Muscle of leg (tissue), 11 donors: ENCODE data around the gene ZDHHC5. TPM values are rescaled to one million over a fixed set of nuclear protein-coding genes. Genes with fewer than 3 reads are reported as not detected.
"Not testable (repeated sequence)": the region's sequence is repeated elsewhere in the genome, so short reads cannot be mapped to it uniquely, and the experiment has no call there.

ENCODE experiments used
- DNase-seq: peaks from one replicate; pipeline ENCODE4 v3.0.0; 2013
- H3K27ac ChIP-seq: one replicate; pipeline ENCODE4 v1.5.1; 2013; ENCODE audit warnings: mild to moderate bottlenecking, low read length, control low read depth
- H3K27me3 ChIP-seq: one replicate; pipeline ENCODE4 v1.6.1; 2013; ENCODE audit warnings: low read length; ENCODE audit not compliant: control insufficient read depth, insufficient read depth
- H3K36me3 ChIP-seq: one replicate; pipeline ENCODE4 v1.6.1; 2013; ENCODE audit warnings: low read length; ENCODE audit not compliant: control insufficient read depth, insufficient read depth
- H3K4me1 ChIP-seq: one replicate; pipeline ENCODE4 v1.6.1; 2013; ENCODE audit warnings: low read length; ENCODE audit not compliant: control insufficient read depth, insufficient read depth
- H3K4me3 ChIP-seq: one replicate; pipeline ENCODE4 v1.5.1; 2013; ENCODE audit warnings: low read length, control low read depth
- H3K9me3 ChIP-seq: replicated peaks from 2 replicates; pipeline ENCODE4 v1.6.1; 2013; ENCODE audit warnings: low read depth, low read length; ENCODE audit not compliant: control insufficient read depth
- WGBS: methylation state at CpG from one replicate; pipeline ENCODE4 v1.1.5; 2013; ENCODE audit warnings: missing lambda C conversion rate; ENCODE audit not compliant: insufficient coverage; 5-methylcytosine and 5-hydroxymethylcytosine counted together
- polyA plus RNA-seq, 8 donors: library from polyadenylated mRNA; unstranded; fragments of 120-200 nt; gene quantifications; one replicate each; pipeline versions ENCODE4 v1.2.1 to v1.2.3, GENCODE V29; 2013; ENCODE audit warnings: inconsistent platforms in 1 of 8, low replicate concordance in 1 of 8; ENCODE audit not compliant: insufficient read length in 8 of 8, insufficient read depth in 1 of 8
- total RNA-seq: library from RNA; stranded (reverse); fragments of 120-200 nt; gene quantifications from one replicate; pipeline ENCODE4 v1.2.4, GENCODE V29; 2013

Gene ZDHHC5
- total and polyA plus RNA-seq, 9 donors: 13.5 to 40.3 (median 31.7) TPM

DNA sequence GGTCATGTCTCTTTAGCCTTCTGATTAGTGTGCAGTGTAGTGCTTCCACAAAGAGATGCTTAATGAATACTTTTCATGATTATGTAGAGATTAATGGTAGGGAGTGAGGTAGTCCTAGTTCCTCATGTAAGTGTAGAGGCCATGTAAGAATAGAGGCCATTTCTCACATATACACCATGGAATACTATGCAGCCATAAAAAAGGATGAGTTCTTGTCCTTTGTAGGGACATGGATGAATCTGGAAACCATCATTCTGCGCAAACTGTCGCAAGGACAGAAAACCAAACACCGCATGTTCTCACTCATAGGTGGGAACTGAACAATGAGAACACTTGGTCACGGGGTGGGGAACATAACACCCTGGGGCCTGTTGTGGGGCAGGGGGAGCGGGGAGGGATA, 22.6 kb downstream of the ZDHHC5 start:
- peaks cover 66% of the 10 kb centered on the region for H3K36me3 ChIP-seq
- not testable (repeated sequence) for H3K4me3 ChIP-seq, H3K9me3 ChIP-seq, DNase-seq, H3K4me1 ChIP-seq, H3K27me3 ChIP-seq, H3K27ac ChIP-seq
- 100% methylated on average over 3 of the region's 5 CpGs for WGBS

DNA sequence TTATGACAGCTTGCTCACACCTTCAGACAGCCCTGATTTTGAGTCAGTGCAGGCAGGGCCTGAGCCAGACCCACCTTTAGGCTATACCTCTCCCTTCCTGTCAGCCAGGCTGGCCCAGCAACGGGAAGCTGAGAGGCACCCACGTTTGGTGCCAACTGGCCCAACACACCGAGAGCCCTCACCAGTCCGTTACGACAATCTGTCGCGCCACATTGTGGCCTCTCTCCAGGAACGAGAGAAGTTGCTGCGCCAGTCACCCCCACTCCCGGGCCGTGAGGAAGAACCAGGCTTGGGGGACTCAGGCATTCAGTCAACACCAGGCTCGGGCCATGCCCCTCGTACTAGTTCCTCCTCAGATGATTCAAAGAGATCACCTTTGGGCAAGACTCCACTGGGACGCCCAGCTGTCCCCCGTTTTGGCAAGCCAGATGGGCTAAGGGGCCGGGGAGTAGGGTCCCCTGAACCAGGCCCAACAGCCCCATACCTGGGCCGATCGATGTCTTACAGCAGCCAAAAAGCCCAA, 31.0 kb downstream of the ZDHHC5 start:
- H3K27me3 ChIP-seq: no peaks in the 10 kb centered on the region
- H3K9me3 ChIP-seq: no peaks in the 10 kb centered on the region
- H3K4me1 ChIP-seq: no peaks in the 10 kb centered on the region
- no peak overlapping the region for H3K4me3 ChIP-seq
- 88% methylated on average over 16 of the region's 18 CpGs for WGBS
- DNase-seq: no peak
- peaks cover 70% of the 10 kb centered on the region for H3K36me3 ChIP-seq
- H3K27ac ChIP-seq: no peak overlapping the region

DNA sequence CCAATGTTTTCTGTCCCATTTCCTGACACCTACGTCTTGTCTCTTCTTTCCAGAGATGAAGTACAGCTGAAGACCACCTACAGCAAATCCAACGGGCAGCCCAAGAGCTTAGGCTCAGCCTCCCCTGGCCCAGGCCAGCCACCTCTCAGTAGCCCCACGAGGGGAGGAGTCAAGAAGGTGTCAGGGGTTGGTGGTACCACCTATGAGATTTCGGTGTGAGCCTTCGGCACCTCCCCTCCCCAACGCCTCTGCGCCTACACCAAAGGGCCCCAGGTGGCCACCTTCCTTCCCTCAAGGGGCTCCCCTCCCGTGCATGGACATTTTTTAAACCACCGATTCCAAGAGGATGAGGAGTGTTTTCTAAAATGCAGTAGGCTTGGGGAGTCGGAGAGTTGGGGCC, 31.9 kb downstream of the ZDHHC5 start:
- Histone ChIP-seq H3K4me3 (no peak overlapping the region), H3K27ac (no peak overlapping the region), H3K27me3 (no peaks in the 10 kb centered on the region), H3K4me1 (no peaks in the 10 kb centered on the region), H3K36me3 (peaks cover 71% of the 10 kb centered on the region), H3K9me3 (no peaks in the 10 kb centered on the region)
- WGBS: 47% methylated on average over 2 of the region's 10 CpGs
- no peak for DNase-seq

DNA sequence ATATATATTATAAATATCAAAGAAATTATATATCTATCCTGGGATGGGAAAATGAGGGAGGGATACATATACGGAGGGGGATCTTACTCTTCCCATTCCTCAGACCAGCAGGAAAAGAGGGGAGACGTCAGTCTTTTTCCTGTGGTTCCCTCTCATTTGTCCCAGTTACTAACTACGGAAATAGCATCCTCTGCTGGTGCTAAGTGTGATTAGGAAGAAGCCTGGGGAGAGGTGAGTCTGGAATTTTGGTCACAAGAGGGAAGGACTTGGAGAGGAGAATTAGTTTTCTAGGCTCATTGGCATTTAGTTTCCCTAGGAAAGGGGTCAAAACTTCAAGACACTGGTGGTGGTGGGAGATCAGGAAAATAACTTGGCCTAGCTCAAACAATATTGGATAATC, 32.5 kb downstream of the ZDHHC5 start:
- Histone ChIP-seq H3K27me3 (no peaks in the 10 kb centered on the region), H3K36me3 (peaks cover 68% of the 10 kb centered on the region), H3K27ac (no peak overlapping the region), H3K4me1 (no peaks in the 10 kb centered on the region), H3K4me3 (no peak overlapping the region), H3K9me3 (no peaks in the 10 kb centered on the region)
- no CpG with 5 or more reads among the region's 3 CpGs for WGBS
- no peak for DNase-seq

DNA sequence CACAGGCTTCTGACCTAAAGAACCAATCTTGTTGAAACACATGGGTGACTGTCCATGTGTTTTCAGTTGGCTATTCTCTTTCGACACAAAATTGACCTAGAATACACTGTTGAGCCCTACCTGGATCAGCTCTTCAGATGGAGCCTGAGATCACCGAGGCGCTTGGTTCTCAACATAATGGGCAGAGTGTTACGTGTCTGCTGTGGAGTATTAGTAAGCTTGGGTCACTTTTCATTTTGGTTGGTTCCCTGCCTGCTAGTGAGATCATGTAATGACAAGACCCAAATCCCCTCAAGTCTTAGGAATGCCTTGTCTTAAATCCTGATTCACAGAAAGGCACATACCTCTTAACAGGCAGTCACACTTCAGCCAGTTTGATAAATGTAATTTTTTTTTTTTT, 35.4 kb downstream of the ZDHHC5 start:
- no peak overlapping the region for H3K27ac ChIP-seq
- H3K36me3 ChIP-seq: peaks cover 50% of the 10 kb centered on the region
- no peaks in the 10 kb centered on the region for H3K4me1 ChIP-seq
- WGBS: no CpG with 5 or more reads among the region's 4 CpGs
- no peaks in the 10 kb centered on the region for H3K27me3 ChIP-seq
- H3K4me3 ChIP-seq: no peak overlapping the region
- H3K9me3 ChIP-seq: no peaks in the 10 kb centered on the region
- DNase-seq: no peak

DNA sequence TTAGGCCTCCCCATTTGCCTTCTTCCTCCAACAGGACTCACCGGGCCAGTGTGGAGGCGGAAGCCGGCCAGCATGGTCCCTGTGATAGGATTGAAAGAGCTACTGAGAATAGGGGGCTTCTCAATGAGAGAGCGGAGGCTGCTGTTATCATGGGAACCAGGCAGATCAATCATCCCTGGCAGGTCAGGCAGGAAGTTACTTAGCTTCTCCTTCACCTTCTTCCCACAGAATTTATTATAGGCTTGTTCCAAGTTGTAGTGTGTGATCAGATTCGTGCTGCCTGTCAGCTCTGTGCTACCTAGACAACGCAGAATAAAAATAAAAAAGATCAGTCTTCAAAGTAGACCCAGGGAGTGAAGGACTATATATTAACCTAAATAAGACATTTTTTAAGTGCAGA, 37.0 kb downstream of the ZDHHC5 start:
- H3K9me3 ChIP-seq: no peaks in the 10 kb centered on the region
- WGBS: no CpG with 5 or more reads among the region's 6 CpGs
- peaks cover 36% of the 10 kb centered on the region for H3K36me3 ChIP-seq
- no peak for DNase-seq
- H3K4me1 ChIP-seq: no peaks in the 10 kb centered on the region
- no peaks in the 10 kb centered on the region for H3K27me3 ChIP-seq
- H3K4me3 ChIP-seq: no peak overlapping the region
- H3K27ac ChIP-seq: no peak overlapping the region

DNA sequence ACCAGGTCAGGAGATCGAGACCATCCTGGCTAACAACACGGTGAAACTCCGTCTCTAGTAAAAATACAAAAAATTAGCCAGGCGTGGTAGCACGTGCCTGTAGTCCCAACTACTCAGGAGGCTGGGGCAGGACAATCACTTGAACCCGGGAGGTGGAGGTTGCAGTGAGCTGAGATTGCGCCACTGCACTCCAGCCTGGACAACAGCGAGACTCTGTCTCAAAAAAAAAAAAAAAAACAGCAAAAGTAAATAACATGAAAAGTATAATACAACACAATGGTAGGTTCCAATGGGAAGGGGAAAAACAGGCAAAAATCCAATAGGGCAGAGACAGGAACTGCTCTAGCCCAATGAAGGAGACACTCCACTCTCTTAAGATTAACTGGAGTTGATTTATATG, 37.5 kb downstream of the ZDHHC5 start:
- no CpG with 5 or more reads among the region's 8 CpGs for WGBS
- H3K36me3 ChIP-seq: peaks cover 34% of the 10 kb centered on the region
- not testable (repeated sequence) for H3K27me3 ChIP-seq, H3K4me1 ChIP-seq, H3K27ac ChIP-seq, DNase-seq, H3K9me3 ChIP-seq, H3K4me3 ChIP-seq

DNA sequence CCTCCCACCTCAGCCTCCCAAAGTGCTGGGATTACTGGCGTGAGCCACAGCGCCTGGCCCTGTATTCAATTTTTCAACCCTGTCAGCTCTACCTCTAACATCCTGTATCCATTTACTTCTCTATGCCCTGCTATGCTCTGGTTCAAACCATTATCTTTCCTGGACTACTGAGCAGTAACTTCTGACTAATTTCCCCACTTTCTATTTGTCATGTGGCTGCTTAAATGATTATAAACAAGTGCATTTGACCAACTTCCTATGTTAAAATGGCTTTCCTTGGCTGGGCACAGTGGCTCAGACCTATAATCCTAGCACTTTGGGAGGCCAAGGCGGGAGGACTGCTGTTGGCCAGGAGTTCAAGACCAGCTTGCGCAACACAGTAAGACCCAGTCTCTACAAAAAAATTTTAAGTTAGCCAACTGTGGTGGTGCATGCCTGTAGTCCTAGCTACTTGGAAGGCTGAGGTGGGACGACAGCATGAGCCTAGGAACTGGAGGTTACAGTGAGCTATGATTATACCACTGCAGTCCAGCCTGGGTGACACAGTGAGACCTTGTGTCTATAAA, 42.0 kb downstream of the ZDHHC5 start:
- Histone ChIP-seq H3K9me3 (no peaks in the 10 kb centered on the region), H3K27ac (no peak overlapping the region), H3K4me3 (no peak overlapping the region), H3K27me3 (no peaks in the 10 kb centered on the region), H3K36me3 (peaks cover 6% of the 10 kb centered on the region), H3K4me1 (peaks cover 16% of the 10 kb centered on the region)
- no peak for DNase-seq
- 91% methylated on average over 4 of the region's 5 CpGs for WGBS

DNA sequence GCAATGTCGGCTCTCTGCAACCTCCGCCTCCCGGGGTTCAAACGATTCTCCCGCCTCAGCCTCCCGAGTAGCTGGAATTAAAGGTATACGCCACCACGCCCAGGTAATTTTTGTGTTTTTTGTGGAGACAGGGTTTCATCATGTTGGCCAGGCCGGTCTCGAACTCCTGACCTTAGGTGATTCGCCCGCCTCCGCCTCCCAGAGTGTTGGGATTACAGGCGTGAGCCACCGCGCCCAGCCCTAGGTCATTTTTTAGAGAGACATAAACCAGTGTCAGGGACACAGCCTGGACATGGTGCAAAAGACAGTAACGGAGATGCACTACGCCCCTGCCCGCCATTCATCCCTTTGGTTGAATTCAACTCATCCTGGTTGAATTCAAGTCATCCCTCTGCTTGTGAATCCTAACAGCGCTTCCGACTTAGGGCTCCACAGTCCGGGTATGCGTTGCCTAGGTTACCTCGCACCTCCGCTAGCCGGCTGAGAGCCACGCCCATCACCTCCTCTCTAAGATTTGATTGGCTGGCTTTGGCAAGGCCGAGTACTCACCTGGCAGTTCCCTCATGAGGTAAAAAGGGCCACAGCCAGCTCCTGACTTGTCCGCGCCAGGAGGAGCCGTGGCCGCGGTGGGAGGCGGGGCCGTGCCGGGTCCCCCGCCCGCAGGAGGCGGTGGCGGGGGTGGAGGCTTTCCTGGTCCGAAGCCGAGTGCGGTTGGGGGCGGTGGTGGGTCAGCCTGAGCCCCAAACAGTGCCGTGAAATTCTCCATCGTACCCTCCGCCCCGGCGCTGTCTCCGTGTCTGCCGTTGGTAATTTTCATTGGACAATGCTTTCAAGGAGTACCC, 43.7 kb downstream of the ZDHHC5 start, which contains the start of gene MED19:
TSS of gene MED19 (minus strand) at position 802 of the 842 bp plus-strand sequence. CDS start at position 766, 36 bp downstream.
- no peak for DNase-seq
- Histone ChIP-seq H3K27me3 (no peaks in the 10 kb centered on the region), H3K9me3 (no peaks in the 10 kb centered on the region), H3K36me3 (peaks cover 4% of the 10 kb centered on the region), H3K4me1 (peaks cover 16% of the 10 kb centered on the region), H3K4me3 (peak within 1 kb of the TSS; percentile 96), H3K27ac (peak within 1 kb of the TSS; percentile 85)
- 9% methylated on average over 49 of the region's 51 CpGs for WGBS

DNA sequence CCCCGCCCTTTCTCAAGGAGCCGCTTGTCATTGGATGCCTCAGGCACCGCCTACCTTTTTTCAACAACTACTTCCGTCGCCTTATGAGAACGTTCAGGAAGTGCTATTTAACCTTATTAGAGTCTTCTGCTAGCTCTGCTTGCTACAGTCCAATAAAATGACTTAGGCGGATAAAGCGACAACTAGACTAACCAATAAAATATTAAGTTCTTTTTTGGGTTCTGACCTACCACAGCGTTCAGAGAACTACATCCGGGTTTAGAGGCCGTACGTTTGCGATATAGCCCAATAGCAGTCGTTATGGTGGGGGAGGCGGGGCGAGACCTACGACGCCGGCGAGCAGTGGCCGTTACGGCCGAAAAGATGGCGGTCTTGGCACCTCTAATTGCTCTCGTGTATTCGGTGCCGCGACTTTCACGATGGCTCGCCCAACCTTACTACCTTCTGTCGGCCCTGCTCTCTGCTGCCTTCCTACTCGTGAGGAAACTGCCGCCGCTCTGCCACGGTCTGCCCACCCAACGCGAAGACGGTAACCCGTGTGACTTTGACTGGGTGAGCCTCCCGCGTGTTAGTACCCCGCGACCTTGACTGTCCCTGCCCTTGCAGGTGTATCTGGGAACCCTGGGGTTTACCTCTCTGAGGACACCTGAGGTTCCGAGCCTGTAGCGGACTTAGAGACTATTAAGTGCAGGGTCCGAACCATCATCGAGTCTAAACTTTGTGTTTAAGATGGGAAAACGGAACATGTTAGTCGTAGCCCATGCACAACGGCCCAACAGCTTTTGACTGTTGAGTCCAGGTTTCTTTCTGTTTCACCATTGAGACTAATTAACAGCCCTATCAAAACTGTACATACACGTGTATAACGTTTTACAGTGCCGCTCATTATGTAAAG, 44.6 kb downstream of the ZDHHC5 start, which contains the start of gene TMX2:
TSS of gene TMX2 (plus strand) at position 338 of the 895 bp plus-strand sequence. CDS start at position 364, 26 bp downstream.
- peak; percentile 100 for DNase-seq
- H3K4me1 ChIP-seq: peaks cover 16% of the 10 kb centered on the region
- H3K27me3 ChIP-seq: no peaks in the 10 kb centered on the region
- no peaks in the 10 kb centered on the region for H3K9me3 ChIP-seq
- H3K4me3 ChIP-seq: peak within 1 kb of the TSS; percentile 96
- H3K36me3 ChIP-seq: peaks cover 4% of the 10 kb centered on the region
- WGBS: 0% methylated on average over 38 of the region's 53 CpGs
- H3K27ac ChIP-seq: peak within 1 kb of the TSS; percentile 85
